Left lobe of liver (tissue), 2 donors: ENCODE data around the gene SLC4A1AP. TPM values are rescaled to one million over a fixed set of nuclear protein-coding genes. Genes with fewer than 3 reads are reported as not detected.

Source experiments
- ATAC-seq: fragments of 200-7000 bp; cut with Tn5 transposase; one replicate; pipeline ENCODE4 v1.9.1; 2020; ENCODE audit warnings: mild to moderate bottlenecking, moderate library complexity
- DNase-seq: peaks from one replicate; pipeline ENCODE4 v3.0.0-alpha.2; 2020; ENCODE audit warnings: low spot score
- total RNA-seq: library from RNA; stranded (reverse); gene quantifications from one replicate; pipeline ENCODE4 v1.2.1, GENCODE V29; 2021
- donor health status: DM: no; HTN: no; CAD: no; lungs with moderate emphysema.
- donor health status: DM: no; HTN: yes; CAD: no.

Gene SLC4A1AP
- total RNA-seq, 1 donor from 2014 or later, result 7.6 TPM

DNA sequence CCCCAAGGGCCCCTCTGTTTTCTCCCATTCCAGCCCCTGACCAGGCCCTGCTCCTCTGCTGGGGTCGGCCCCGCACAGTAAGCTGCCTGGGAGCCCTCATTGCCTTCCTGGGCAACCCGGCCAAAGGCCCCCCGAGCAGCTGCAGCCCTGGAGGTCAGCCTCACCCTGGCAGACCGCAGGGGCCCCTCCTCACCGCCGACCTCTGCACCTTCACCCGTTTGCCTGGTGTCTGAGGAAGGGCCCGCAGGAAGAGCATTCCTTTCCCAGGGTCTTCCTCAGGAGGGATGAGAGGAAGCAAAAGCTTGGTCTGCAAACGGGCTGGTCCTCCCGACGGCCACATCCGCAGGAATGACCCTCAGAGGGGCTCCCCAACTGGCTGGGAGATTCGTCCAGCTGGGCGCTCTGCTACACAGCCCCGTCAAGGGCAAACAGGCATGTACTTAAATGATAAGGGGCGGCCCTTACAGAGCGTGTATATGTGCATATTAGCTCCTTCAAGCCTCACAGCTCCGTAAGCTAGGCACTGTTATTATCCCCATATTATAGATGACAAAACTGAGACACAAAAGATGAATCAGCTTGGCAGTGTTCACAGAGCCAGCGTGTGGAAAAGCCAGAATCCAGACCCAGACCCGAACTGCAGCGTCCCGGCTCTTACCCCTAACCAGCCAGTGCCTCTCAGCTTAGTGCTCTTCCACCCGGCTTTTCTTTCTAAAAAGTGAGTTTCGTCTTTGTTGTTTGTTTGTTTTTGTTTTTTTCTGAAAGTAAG is 52.8 kb downstream of the SLC4A1AP start:
- DNase-seq (no peak), ATAC-seq (no peak)

DNA sequence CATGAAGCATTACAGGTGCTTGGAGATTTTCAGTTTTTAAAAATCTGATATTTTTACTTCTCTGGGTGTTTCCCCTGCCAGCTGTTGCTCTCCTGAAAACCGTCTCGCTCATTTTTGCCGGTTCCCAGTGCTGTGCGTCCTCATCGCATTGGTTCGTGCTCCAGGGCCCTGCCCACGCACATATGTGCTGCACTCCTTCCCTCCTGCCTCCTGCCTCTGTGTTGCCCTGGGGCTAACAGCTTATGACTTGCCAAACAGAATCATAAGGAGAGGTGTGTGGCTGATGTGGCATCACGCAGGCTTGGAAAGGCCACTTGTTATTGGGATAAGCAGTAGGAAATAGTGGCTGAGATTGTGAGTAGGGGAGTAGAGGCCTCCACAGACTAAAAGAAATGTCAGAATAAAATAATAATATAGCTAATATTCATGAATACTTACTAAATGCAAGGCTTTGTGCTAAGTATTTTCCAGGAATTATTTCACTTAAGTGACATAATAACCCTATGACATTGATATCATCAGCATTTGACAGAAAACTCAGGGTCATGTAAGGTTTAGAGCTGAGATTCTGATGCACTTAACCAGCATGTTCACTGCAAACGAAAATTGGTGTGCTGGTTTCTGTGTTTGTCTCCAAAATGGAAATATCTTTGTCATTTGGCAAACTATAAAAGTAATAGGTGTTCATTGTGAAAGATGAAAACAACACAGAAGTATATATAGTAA is 53.5 kb downstream of the SLC4A1AP start:
- ATAC-seq (no peak), DNase-seq (no peak)

DNA sequence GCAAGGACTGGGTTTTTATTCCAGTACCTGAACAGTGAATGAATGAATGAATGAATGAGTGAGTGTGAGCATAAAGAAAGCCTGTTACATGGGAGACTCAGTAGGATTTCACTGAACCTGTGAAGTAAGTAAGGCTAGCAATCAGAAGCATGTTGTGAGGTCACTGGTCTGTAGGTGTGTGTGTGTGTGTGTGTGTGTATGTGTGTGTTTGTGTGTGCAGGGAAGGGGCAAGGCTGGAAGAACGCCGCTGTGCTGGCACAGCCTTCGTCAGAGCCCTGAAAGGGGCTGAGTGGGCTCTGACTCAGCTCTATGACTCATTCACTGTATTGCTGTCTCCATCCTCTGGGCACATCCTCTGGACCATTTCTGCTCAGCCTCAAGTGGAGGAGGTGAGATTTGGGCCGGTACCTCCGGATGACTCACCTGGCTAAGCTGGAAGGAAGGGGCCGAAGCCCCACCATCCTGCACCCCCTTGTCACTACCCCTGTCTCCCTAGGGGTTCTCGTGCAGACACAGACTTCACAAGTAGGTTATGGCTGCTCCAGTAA is 56.4 kb downstream of the SLC4A1AP start:
- no peak for DNase-seq
- ATAC-seq, result no peak

DNA sequence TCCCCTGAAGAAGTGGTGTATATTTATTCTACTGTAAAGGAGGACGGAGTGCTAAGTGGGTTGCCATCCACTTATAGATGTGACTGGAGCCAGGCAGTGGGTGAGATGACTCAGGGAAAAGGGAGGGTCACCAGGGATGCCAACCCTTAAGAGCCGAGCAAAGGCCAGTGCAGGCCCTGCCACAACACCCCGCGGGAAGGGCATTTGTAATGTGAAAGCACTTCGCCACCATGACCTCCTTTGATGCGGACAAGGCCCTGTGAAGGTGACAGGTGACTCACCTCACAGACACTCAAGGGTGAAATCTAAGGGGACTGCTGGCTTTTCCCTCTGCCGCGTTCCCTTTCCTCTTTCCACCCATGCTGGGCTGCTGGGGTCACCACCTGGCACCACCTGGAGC is 57.6 kb downstream of the SLC4A1AP start:
- no peak for DNase-seq
- ATAC-seq, result no peak

DNA sequence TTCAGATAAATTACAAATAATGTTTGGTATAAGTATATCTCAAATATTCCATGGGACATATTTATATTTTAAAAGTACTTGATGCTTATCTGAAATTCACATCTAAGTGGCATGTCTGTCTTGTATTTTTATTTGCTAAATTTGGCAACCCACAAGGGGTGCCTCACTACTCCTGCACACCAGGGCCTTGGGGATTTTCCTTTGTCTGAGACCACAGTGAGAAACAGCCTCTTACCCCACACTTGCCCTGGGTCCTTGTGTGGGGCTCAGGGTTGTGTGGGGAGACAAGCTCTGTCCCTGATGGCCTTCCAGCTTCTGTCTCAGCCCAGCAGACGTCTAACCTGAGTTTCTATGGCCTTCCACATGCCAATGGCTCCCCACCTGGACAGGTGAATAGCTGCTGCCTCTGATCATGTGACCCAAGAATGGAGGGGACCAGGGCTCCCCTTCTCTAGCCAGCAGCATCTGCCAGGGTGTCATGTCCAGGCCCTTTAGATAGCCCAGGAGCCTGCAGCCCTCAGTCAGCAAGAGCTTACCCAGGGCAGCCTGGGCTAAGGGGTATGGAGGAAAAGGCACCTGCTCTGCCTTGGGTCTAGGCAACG is 58.3 kb downstream of the SLC4A1AP start:
- no peak for DNase-seq
- ATAC-seq, result no peak

DNA sequence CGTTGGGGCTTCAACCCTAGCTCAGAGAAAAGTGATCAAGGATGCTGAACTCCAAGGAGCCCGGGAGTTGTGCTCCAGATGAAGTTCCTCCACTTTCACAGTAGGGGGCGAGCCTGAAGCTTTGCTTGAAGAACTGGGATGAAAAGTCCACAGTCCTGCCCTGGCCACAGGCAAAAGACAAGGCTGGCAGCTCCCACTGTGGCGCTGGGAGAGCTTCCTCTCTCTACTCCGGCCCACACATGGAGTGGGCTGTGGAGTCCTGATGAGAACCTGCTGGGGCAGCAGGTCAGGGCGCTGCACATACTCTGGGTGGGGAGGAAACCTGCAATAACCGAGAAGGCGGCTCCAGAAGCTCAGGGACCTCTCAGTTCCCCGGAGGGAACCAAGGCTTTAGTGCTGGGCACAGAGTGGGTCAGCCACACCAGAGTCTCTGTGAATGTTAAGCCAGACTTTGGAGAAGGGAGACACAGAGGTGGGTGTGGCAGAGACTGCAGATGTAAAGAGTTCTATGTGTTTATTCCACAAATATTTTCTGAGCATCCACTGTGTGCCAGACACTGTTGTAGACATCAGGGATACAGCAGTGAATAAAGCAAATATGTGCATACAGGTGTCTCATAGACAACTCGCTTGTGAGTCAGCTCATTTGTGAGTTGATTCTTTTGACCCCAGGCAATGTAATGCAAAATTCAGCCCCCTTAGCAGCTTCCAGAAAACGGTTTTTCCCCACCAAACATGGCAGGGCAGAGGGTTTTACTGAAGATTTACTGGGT is 59.9 kb downstream of the SLC4A1AP start:
- ATAC-seq, result peak; percentile 98

DNA sequence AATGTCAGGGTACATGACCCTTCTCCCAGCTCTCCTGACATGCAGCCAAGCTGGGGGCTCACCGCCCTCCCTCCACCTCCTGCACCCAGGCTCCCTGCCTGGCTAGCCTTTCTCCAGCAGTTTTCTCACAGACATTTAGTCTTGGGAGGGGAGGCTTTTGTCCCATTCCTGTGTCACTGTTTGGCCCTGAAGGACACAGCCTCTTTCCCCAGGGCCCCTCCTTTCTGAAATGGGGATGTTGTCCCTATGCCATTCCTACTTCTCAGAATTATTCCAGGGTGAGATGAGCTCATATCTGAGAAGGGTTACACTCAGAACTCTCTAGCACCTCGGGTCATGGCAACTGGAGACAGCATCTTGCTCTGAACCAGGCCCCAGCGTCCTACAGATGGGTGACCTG is 60.5 kb downstream of the SLC4A1AP start:
- ATAC-seq (no peak), DNase-seq (peak; percentile 30)

More for the DNA sequence above, 59.9 kb downstream of the SLC4A1AP start:
- peak; percentile 65 for DNase-seq

DNA sequence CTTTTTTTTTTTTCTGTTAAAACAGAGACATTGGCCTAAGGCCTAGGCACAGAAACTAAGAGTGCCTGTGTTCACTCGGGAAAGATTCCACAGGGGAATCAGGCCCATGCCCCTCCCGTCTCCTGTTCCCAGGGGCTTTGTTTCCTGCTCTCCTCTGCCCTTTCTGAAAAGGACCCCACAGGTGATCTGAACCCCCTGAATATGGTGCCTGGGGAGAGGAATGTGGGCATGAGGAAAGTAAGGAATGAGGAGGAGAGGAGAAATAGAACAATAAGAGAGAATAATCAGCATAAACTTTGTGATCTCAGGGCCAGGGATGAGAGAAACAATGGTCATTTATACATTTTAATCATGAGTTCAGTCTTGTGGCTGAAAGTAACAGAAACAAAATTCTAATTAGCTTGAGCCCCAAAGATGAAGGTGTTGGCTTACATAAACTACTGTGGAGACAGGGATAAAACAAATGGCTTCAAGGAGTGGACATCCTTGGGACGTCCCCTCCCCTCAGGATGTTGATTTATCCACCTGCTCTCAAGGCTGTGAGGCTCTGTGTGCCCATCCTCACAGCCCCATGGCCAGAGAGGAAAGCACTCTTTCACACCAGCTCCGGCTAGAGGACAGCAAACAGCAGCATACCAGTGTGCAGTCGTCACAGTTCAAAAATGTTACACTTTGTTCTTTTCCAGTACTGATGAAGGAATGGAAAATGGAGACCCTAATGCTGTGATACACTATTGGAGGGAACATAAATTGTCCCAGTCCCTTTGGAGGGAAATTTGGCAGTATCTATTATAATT is 61.4 kb downstream of the SLC4A1AP start:
- DNase-seq (no peak), ATAC-seq (no peak)

DNA sequence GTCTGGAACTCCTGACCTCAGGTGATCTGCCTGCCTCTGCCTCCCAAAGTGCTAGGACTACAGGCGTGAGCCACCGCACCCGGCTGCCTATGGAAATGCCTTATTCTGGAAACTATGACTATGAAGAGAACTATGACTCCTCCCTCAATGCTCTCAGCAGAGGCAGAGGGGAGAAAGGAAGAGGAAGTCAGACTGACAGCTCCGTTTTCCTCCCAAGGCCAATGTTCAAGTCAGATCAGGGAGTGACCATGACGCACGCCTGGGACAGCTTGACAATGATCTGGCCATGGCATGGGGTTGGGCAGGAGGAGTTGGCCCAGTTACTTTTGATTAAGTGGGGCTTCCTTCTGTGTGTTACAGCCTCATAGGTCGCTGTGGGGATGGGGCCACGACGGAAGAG is 63.6 kb downstream of the SLC4A1AP start:
- DNase-seq (no peak), ATAC-seq (peak; percentile 16)

DNA sequence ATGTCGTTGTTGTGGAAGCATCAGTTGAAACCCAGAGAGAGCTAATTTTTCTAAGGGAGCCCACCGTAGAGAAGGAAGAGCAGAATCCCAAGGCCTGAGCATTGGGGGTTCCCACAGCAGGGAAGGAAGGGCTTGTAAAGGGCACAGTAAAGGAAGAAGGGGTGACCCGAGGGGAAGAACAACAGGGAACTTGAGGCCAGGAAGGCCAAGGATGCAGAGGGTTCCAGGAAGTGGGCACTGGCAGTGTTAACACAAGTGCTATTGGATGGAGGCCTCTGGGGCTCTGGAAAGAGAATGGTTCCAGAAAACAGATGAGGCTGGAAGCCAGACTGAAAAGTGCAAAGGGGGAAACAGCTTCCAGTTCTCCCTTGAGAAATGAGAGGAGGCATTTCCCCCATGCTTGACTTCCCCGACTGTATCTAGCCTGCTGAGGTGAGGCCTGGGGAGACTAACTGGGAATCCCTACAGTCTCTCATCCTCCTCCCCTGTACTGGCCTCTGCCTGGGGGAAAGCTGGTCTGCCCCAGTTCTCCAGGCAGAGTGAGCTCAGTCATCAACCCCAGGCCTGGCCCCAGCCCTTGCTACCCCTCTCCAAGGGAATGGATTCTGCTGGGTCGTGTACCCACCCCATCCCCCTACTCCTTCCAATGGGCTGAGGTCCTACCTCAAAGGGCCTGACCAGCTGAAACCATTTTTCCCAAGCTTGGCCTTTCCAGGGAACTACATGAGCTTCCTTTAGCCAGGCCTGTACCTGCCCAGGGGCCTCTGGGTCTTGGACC is 64.6 kb downstream of the SLC4A1AP start:
- DNase-seq, result no peak
- ATAC-seq, result no peak

DNA sequence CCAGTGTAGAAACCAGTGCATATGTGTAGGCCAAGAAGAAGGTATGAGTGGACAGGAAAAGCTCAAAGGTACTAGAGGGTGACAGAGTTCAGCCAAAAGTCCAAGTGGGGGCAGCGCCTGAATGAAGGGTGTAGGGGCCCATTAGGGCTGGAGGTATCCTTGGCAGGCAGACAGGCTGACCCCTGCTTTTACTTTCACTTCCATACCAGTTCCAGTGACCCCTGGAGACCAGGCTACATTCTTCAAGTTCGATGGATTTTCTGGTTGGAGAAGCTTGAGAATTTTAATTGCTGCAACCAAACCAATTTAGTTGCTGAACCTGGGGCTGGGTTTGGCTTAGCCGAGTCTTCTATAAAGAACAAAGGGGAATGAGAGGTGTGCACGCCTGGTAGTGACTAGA is 65.5 kb downstream of the SLC4A1AP start:
- no peak for DNase-seq
- no peak for ATAC-seq

DNA sequence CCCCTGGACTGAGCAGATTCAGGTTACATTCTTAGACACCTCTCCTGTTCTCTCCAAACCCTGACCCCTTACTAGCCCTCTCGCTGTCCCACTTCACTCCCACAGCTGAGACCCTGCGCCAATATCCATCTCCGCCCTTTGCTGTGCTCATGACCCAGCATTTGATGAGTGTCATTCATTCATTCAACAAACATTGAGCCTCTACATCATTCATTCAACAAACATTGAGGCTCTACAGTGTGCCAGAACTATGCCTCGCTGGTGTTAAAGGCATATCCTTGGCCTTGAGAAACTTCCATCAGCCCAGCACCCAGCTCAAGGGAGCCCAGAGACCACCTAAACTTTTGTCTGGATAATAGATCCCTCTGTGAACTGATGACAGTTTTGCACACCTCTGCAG is 65.9 kb downstream of the SLC4A1AP start:
- no peak for DNase-seq
- no peak for ATAC-seq

DNA sequence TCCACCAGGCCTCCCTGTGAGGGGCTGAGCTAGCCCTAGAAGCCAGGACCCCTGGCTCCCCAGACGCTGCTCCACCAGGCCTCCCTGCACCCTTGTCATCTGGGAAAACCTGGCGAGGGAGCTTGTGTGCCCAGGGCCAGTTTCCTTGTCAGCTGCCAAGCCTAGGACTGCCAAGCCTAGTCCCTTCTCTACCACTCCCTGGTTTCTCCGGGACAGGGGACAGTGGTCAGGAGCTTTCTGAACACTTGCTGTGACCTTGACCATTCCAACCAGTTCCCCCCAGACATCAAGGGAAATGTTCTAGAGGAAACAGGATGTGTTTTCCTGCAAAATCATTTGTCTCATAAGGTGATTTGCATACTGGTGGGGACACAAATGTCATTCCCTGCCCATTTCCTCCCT is 66.6 kb downstream of the SLC4A1AP start:
- DNase-seq (no peak), ATAC-seq (peak; percentile 36)

DNA sequence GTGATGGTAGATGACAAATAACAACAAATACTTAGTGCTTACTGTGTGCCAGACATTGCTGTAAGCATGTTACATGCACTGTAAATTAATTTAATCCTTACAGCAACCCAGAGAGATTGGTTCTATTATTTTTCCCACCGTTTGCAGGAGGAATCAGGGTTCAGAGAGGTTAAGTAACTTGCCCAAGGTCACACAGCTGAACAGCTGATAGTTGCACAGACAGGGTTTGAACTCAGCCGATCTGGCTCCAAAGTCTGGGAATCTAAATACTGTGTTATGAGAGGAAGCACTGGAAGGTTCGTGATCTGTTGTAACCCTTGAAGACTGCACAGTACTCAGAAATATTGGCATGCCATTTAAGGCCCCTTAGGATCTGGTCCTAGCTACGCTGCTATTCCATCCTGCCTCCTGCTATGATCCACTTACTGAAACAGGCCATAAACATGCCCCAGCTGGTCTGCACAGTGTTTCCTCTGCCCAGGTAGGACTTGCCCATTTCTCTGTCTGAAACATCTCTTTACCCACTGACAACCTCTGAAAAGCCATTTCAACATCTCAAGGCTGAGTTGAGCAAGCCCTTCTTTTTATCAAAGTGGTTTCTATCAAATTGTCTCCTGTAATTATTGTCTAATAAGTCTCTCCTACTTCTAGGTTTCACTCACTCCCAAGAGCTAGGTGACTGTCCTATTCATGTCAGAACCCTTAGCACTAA is 67.4 kb downstream of the SLC4A1AP start:
- ATAC-seq (peak; percentile 23), DNase-seq (no peak)

DNA sequence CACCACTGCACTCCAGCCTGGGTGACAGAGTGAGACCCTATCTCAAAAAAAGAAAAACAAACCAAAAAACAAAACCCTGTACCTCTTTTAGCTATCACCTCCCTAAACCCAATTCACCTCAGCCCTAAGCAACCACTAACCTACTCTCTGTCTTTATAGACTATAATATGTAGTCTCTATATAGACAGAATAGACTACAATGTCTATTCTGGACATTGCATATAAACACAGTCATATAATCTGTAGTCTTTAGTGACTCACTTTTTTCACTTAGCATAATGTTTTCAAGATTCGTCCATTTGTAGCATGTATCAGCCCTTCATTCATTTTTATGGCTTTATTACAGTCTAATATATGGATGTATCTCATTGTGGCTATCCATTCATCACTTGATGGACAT is 70.6 kb downstream of the SLC4A1AP start:
- no peak for DNase-seq
- ATAC-seq, result no peak

DNA sequence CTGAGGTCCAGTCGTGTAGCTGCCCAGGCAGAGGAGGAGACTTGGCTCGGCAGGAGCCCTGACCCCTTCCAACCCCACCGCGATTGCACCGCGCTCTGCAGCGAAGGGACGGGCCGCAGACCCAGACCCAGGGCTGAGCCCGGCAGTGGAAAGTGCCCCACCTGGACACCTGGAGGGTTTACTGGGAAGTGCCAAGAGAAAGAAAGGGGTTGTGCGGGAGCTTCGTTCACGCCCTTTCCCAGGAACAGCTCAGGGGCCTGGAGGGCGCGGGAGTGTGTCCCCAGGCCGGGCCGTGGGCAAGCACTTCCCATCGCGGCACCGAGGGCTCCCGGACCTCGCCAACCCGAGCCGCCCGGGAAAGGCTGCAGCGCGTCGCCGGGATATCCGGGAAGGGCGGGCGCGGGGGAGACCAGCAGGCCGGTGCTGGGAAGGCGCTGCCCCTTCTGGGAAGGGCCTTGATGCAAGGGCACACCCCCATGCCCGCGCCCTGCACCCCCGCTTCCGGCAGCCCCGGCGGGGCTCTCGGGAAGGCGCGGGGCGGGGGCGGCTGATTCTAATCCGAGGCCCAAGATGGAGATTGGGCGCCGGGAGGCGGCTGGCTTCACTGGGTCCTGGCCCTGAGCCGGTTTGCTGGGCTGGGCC is 71.7 kb downstream of the SLC4A1AP start:
- ATAC-seq, result peak; percentile 64
- DNase-seq, result peak; percentile 73

DNA sequence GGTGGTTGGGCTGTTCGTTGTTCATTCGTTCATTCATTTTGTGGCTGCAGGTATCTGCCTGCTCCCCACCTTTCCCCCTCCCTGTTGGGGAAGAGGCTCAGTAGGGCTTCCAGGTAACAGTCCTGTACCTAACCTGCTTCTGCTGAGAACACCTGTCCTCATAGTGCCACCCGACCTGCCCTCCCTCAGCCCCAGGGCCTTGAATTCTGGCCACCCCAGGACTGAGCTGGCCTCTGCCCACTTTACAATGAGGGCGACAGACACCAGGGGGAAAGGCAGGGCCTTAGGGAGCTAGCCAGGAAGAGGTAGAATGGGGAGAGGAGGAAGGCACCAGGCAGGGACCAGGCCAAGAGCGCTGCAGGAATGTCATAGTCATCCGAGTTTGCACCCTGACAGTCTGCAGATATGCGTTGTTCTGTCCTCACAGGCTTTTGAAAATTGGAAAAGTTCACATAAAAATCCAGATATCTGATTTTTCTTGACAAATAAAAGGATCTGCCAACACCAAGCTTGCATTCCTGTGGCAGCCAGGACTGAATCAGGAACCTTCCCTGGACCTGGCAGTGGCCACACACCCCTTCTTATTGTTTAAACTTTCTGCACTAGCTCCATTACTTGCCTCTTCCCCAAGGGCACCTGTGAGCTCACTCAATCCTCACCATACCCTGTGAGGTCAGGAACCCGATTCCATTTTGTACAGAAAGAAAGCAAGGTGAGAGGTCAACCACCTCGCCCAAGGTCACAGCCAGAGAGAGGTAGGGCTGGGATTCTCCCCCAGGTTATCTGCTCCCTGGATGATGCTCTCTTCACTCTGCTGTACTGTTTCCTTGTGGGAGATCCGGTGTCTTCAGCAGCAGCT is 72.6 kb downstream of the SLC4A1AP start:
- DNase-seq (no peak), ATAC-seq (peak; percentile 7)
